ENCODE data around the gene CA9. TPM values are rescaled to one million over a fixed set of nuclear protein-coding genes. Genes with fewer than 3 reads are reported as not detected.

The CA9 gene
- total RNA-seq, 4 donors from 2014 or later, result not detected

- Histone ChIP-seq H3K4me1 (peaks cover 5 to 6% of the 10 kb centered on the region in 2 donors), H3K36me3 (peaks cover 0 to 6% of the 10 kb centered on the region in 2 donors), H3K27ac (no peak overlapping the region), H3K4me3 (replicated peaks in 1 of 3) (no peak overlapping the region), H3K9me3 (no peaks in the 10 kb centered on the region), H3K27me3 (no peaks in the 10 kb centered on the region)
- 68 to 74% methylated on average over 10 to 11 of the region's 11 CpGs for WGBS, 2 donors
- intact Hi-C loops (cut with DNase I), result no loop called here
- peak; percentile 32 to 52 for DNase-seq
- TF ChIP-seq CTCF (IDR thresholded peaks at IDR 0.05), result no peak
- TF ChIP-seq POLR2A (IDR thresholded peaks at IDR 0.05), result no peak
These were observed 12.8 kb downstream of the CA9 start for GRCh38 chr9:35686222-35687203.

DNA sequence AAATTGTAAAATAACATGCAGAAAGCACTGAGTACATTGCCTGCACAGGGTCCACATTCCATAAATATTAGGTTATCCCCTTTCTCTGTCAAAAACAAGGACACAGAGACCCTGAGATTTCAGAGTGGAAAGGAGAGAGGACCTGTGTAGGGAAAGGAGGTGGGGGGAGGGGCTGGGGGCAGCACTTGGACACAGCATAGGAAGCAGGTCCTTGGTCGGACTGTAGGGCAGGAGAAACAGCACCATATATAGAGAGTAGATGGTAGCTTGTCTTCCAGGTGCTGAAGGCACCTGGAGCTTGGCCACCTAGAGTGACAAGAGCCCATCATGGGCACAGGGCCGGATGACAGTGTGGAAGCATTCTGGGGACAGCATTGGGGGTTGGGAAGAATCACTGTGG is 13.6 kb downstream of the CA9 start:
- WGBS, 2 donors, result 91 to 93% methylated on average over 2 of the region's 2 CpGs
- no peaks in the 10 kb centered on the region for H3K27me3 ChIP-seq
- intact Hi-C loops (cut with DNase I), result no loop called here
- no peak overlapping the region for H3K27ac ChIP-seq
- peaks cover 5 to 6% of the 10 kb centered on the region in 2 donors for H3K4me1 ChIP-seq
- H3K9me3 ChIP-seq, result no peaks in the 10 kb centered on the region
- no peak overlapping the region for H3K4me3 ChIP-seq (replicated peaks in 1 of 3)
- TF ChIP-seq POLR2A (IDR thresholded peaks at IDR 0.05), result no peak
- TF ChIP-seq CTCF (IDR thresholded peaks at IDR 0.05), result no peak
- H3K36me3 ChIP-seq, result peaks cover 0 to 6% of the 10 kb centered on the region in 2 donors
- no peak for DNase-seq

GRCh38 chr9:35687972-35688557 is 14.3 kb downstream of the CA9 start:
- no peak overlapping the region for H3K4me3 ChIP-seq (replicated peaks in 1 of 3)
- peaks cover 0 to 6% of the 10 kb centered on the region in 2 donors for H3K36me3 ChIP-seq
- no peak overlapping the region for H3K27ac ChIP-seq
- H3K4me1 ChIP-seq, result peaks cover 5 to 6% of the 10 kb centered on the region in 2 donors
- TF ChIP-seq POLR2A (IDR thresholded peaks at IDR 0.05) (no peak), CTCF (IDR thresholded peaks at IDR 0.05) (no peak)
- intact Hi-C loops (cut with DNase I), result no loop called here
- no peak for DNase-seq
- H3K9me3 ChIP-seq, result no peaks in the 10 kb centered on the region
- no peaks in the 10 kb centered on the region for H3K27me3 ChIP-seq
- WGBS, 2 donors, result 83 to 86% methylated on average over 2 of the region's 2 CpGs

- Histone ChIP-seq H3K4me3 (replicated peaks in 1 of 3) (peak overlapping the region in 1 of 3 donors; percentile 78), H3K27ac (peak overlapping the region in 2 of 3 donors; percentile 19 to 32), H3K4me1 (peaks cover 5 to 6% of the 10 kb centered on the region in 2 donors), H3K36me3 (peaks cover 0 to 6% of the 10 kb centered on the region in 2 donors), H3K27me3 (no peaks in the 10 kb centered on the region), H3K9me3 (no peaks in the 10 kb centered on the region)
- DNase-seq, result no peak
- no peak for TF ChIP-seq CTCF (IDR thresholded peaks at IDR 0.05)
- TF ChIP-seq POLR2A (IDR thresholded peaks at IDR 0.05), result no peak
- intact Hi-C loops (cut with DNase I), result no loop called here
- WGBS, 2 donors, result 82 to 83% methylated on average over 12 of the region's 12 CpGs
These were observed 15.1 kb downstream of the CA9 start for GRCh38 chr9:35688558-35689541.
